Esophagus squamous epithelium (tissue), 5 donors: Measurements from ENCODE around the gene KLHL4. TPM values are rescaled to one million over a fixed set of nuclear protein-coding genes. Genes with fewer than 3 reads are reported as not detected.

ENCODE experiments used
- DNase-seq: peaks from one replicate; lab custom pipeline; 2025; lab: John Stamatoyannopoulos, UW
- H3K27ac ChIP-seq, 4 donors: fragments of 200-600 bp; sonication (generic); one replicate each; pipeline ENCODE4 v1.5.1; 2016 to 2019; ENCODE audit warnings: mild to moderate bottlenecking in 1 of 4
- H3K27me3 ChIP-seq, 4 donors: fragments of 200-600 bp; sonication (generic); 1 replicate in 3 of 4; 2 replicates in 1 of 4; pipeline versions ENCODE4 v1.5.1 to v1.6.0; 2017 to 2021; ENCODE audit warnings: antibody characterized with exemption in 1 of 4
- H3K36me3 ChIP-seq, 3 donors: fragments of 200-600 bp; sonication (generic); one replicate each; pipeline ENCODE4 v1.5.1; 2016 to 2019
- H3K4me1 ChIP-seq, 3 donors: fragments of 200-600 bp; sonication (generic); one replicate each; pipeline ENCODE4 v1.5.1; 2017 to 2019
- H3K4me3 ChIP-seq, 4 donors: fragments of 200-600 bp; sonication (generic); 1 replicate in 3 of 4; 2 replicates in 1 of 4; pipeline ENCODE4 v1.5.1; 2016 to 2019; ENCODE audit warnings: mild to moderate bottlenecking in 2 of 4, moderate library complexity in 1 of 4
- H3K9me3 ChIP-seq, 3 donors: fragments of 200-600 bp; sonication (generic); one replicate each; pipeline ENCODE4 v1.5.1; 2016 to 2019
- POLR2A ChIP-seq, 4 donors: fragments of 450-650 bp; IDR thresholded peaks; one replicate each; pipeline ENCODE4 v1.6.1; 2017; ENCODE audit warnings: antibody characterized with exemption in 4 of 4, mild to moderate bottlenecking in 4 of 4, moderate library complexity in 3 of 4
- WGBS, 2 donors: methylation state at CpG; one replicate each; pipeline ENCODE4 v1.1.5; 2018; 5-methylcytosine and 5-hydroxymethylcytosine counted together
- intact Hi-C: fragments of 100-400 bp; cut with DNase I; formaldehyde crosslinking; loops from one replicate; pipeline ENCODE4 v1.15.0; 2022
- total RNA-seq, 4 donors: library from RNA; depleted of rRNA; stranded (reverse); fragments of >200 nt; gene quantifications; one replicate each; pipeline ENCODE4 v1.1.0, GENCODE V29; 2016
- TF ChIP-seq, protein P1 (sequence below), 6 experiments: fragments of 450-650 bp in 4 of 6; fragments of 200-600 bp in 2 of 6; sonication (generic) in 2 of 6; IDR thresholded peaks; one replicate each; pipeline ENCODE4 v1.5.1; 2016 to 2019; ENCODE audit warnings: antibody characterized with exemption in 6 of 6, mild to moderate bottlenecking in 4 of 6, moderate library complexity in 4 of 6
- donor health status: DM: yes; HTN: yes; CAD: no.

Gene KLHL4
- total RNA-seq, 4 donors from 2014 or later = 0.13 to 0.95 (median 0.46) TPM

DNA sequence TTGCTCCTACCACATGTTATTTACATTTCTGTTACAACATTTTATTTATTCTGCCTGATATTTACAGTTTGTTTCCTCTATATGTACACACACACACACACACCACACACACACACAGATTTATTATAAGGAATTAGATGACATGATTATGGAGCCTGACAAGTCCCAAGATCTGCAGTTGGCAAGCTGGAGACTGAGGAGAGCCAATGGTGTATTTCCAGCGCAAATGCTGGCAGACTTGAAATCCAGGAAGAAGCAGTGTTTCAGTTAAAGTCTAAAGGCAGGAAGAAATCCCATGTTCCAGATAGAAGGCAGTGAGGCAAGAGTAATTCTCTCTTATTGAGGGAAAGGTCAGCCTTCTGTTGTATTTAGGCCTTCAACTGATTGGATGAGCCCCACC, 1.8 kb upstream of the KLHL4 start:
- H3K27me3 ChIP-seq = no peaks in the 10 kb centered on the region
- H3K4me1 ChIP-seq = no peaks in the 10 kb centered on the region
- WGBS, 2 donors = 88 to 100% methylated on average over 1 of the region's 1 CpG
- intact Hi-C loops = no loop called here
- no peak for DNase-seq
- H3K9me3 ChIP-seq = no peaks in the 10 kb centered on the region
- H3K36me3 ChIP-seq = no peaks in the 10 kb centered on the region
- TF ChIP-seq, protein P1, sequence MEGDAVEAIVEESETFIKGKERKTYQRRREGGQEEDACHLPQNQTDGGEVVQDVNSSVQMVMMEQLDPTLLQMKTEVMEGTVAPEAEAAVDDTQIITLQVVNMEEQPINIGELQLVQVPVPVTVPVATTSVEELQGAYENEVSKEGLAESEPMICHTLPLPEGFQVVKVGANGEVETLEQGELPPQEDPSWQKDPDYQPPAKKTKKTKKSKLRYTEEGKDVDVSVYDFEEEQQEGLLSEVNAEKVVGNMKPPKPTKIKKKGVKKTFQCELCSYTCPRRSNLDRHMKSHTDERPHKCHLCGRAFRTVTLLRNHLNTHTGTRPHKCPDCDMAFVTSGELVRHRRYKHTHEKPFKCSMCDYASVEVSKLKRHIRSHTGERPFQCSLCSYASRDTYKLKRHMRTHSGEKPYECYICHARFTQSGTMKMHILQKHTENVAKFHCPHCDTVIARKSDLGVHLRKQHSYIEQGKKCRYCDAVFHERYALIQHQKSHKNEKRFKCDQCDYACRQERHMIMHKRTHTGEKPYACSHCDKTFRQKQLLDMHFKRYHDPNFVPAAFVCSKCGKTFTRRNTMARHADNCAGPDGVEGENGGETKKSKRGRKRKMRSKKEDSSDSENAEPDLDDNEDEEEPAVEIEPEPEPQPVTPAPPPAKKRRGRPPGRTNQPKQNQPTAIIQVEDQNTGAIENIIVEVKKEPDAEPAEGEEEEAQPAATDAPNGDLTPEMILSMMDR (IDR thresholded peaks at IDR 0.05) = no peak
- no peak for TF ChIP-seq POLR2A (IDR thresholded peaks at IDR 0.05)
- no peak overlapping the region for H3K27ac ChIP-seq
- no peak overlapping the region for H3K4me3 ChIP-seq

DNA sequence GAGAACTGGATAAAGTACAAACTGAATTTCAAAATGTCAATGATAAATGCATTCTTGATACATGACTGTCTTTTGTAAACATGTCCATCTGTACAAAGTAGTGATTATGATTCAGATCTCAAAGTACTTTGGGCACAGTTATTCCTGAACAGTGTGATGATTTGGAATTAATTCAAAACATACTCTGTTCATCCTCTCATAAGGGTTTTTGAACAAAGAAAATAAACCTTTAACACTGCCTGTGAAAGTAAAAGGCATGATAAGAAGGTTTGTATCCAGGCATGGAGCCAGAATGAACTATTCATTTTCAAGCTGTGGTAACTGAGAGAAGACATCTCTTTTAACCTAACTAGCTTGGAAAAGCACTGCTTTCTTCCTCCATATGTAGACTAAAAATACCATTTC, 883 bp upstream of the KLHL4 start:
- intact Hi-C loops = no loop called here
- H3K27ac ChIP-seq = no peak overlapping the region
- H3K27me3 ChIP-seq = no peaks in the 10 kb centered on the region
- DNase-seq = no peak
- no peaks in the 10 kb centered on the region for H3K4me1 ChIP-seq
- no peaks in the 10 kb centered on the region for H3K36me3 ChIP-seq
- no peaks in the 10 kb centered on the region for H3K9me3 ChIP-seq
- H3K4me3 ChIP-seq = no peak overlapping the region
- TF ChIP-seq, protein P1 (IDR thresholded peaks at IDR 0.05) = no peak
- no peak for TF ChIP-seq POLR2A (IDR thresholded peaks at IDR 0.05)

DNA sequence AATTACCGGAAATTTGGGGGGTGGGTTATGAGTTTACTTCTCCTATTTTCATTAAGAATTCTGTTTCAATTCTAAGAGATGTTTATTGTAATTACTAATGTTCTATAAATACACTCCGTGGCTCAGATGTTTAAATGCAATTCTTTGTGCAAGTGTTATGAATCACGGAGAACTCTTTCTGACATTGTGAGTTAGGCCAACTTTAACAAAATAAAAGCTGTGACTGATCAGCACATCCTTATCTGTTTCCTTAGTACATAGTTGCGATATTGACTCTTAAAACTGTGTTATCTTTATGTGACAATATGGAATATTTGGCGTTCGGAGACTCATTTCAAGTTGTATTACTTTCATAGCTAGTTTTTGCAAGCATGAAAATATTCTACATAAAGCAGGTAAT, 902 bp downstream of the KLHL4 start:
- TF ChIP-seq POLR2A (IDR thresholded peaks at IDR 0.05) = no peak
- TF ChIP-seq, protein P1 (IDR thresholded peaks at IDR 0.05) = no peak
- Histone ChIP-seq H3K9me3 (no peaks in the 10 kb centered on the region), H3K4me3 (peak overlapping the region in 1 of 4 donors; percentile 44), H3K27me3 (no peaks in the 10 kb centered on the region), H3K36me3 (no peaks in the 10 kb centered on the region), H3K4me1 (no peaks in the 10 kb centered on the region), H3K27ac (no peak overlapping the region)
- no peak for DNase-seq
- intact Hi-C loops = no loop called here
- 32 to 41% methylated on average over 5 to 6 of the region's 6 CpGs for WGBS, 2 donors

DNA sequence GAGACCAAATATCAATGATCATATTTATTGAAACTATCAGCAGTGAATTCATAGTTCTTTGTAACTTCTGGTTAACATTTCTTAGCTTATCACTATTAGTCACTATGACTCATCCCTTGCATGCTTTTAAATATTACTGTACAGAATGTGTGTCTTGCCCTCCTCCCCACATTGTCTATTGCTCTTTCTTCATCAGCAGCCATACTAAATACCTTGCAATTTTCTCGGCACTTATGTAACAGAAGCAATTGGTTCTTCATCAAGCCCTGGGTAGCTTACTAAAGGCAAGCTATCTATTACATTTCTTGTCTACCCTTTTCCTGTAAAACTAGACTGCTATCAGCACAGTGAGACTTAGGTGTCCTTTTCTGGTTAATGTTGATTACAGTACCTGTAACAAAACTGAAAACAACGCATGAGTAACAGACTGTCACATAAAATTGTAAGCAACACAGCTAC, 8.2 kb downstream of the KLHL4 start:
- DNase-seq = no peak
- TF ChIP-seq, protein P1 (IDR thresholded peaks at IDR 0.05) = no peak
- no peak for TF ChIP-seq POLR2A (IDR thresholded peaks at IDR 0.05)
- 76 to 88% methylated on average over 2 of the region's 2 CpGs for WGBS, 2 donors
- H3K36me3 ChIP-seq = no peaks in the 10 kb centered on the region
- peaks cover 0 to 2% (median 0%) of the 10 kb centered on the region in 4 donors for H3K27me3 ChIP-seq
- intact Hi-C loops = no loop called here
- H3K4me3 ChIP-seq = no peak overlapping the region
- no peaks in the 10 kb centered on the region for H3K9me3 ChIP-seq
- no peaks in the 10 kb centered on the region for H3K4me1 ChIP-seq
- H3K27ac ChIP-seq = no peak overlapping the region

GRCh38 chrX:87526281-87526680, 8.7 kb downstream of the KLHL4 start:
- no peak overlapping the region for H3K27ac ChIP-seq
- WGBS, 2 donors = 72 to 79% methylated on average over 2 of the region's 2 CpGs
- H3K4me3 ChIP-seq = no peak overlapping the region
- intact Hi-C loops = no loop called here
- TF ChIP-seq POLR2A (IDR thresholded peaks at IDR 0.05) = no peak
- TF ChIP-seq, protein P1 (IDR thresholded peaks at IDR 0.05) = no peak
- H3K9me3 ChIP-seq = no peaks in the 10 kb centered on the region
- peaks cover 0 to 2% (median 0%) of the 10 kb centered on the region in 4 donors for H3K27me3 ChIP-seq
- H3K4me1 ChIP-seq = no peaks in the 10 kb centered on the region
- no peaks in the 10 kb centered on the region for H3K36me3 ChIP-seq
- DNase-seq = no peak
